ENCODE measurements around the gene NDEL1.

Gene NDEL1

GRCh38 chr17:8488491-8488890 is 52.8 kb downstream of the NDEL1 start (continued):
- no peak for TF ChIP-seq ZNF280C (tag by site-specific recombination; IDR thresholded peaks at IDR 0.05)
- TF ChIP-seq GLIS2 (tag by site-specific recombination; IDR thresholded peaks at IDR 0.05) = no peak
- TF ChIP-seq ZNF133 (tag by site-specific recombination; IDR thresholded peaks at IDR 0.05) = no peak
- TF ChIP-seq SP7 (tag by site-specific recombination; IDR thresholded peaks at IDR 0.05) = no peak
- no peak for TF ChIP-seq ZNF704 (tag by site-specific recombination; IDR thresholded peaks at IDR 0.05)

GRCh38 chr17:8488901-8489300 is 53.2 kb downstream of the NDEL1 start:
- Histone ChIP-seq H3K27ac (ENCODE audit: extremely low read depth, low read depth, low read length) (no peak overlapping the region), H3K4me1 (ENCODE audit: control insufficient read depth, insufficient read depth, low read length) (no peaks in the 10 kb centered on the region), H3K4me3 (ENCODE audit: low read depth, low read length) (no peak overlapping the region), H3K36me3 (ENCODE audit: control insufficient read depth in 2 of 2, insufficient read depth in 1 of 2, low read length in 2 of 2) (peaks cover 85 to 99% of the 10 kb centered on the region in 2 experiments), H3K9me3 (ENCODE audit: control insufficient read depth, insufficient read depth, low read depth, low read length) (no peaks in the 10 kb centered on the region)
- POLR2A ChIA-PET = no interaction called here
- TF ChIP-seq ZNF223 (tag by site-specific recombination; IDR thresholded peaks at IDR 0.05) (no peak), ZNF302 (tag by site-specific recombination; IDR thresholded peaks at IDR 0.05; ENCODE audit: low read depth) (no peak), ZNF350 (tag by site-specific recombination; IDR thresholded peaks at IDR 0.05) (no peak), GLIS1 (tag by site-specific recombination; IDR thresholded peaks at IDR 0.05) (peak; percentile 80), SETDB1 (IDR thresholded peaks at IDR 0.05; ENCODE audit: insufficient read length, low read length) (no peak), ZIC2 (tag by site-specific recombination; IDR thresholded peaks at IDR 0.05) (peak; percentile 64; the same call in 1 of the 2 replicates), SALL2 (tag by site-specific recombination; IDR thresholded peaks at IDR 0.05; ENCODE audit: borderline replicate concordance) (no peak), ZNF433 (tag by site-specific recombination; IDR thresholded peaks at IDR 0.05; ENCODE audit: low read depth) (no peak)
- CTCF ChIA-PET = no interaction called here

- no peak overlapping the region for H3K27ac ChIP-seq (ENCODE audit: extremely low read depth, low read depth, low read length)
- peaks cover 79 to 99% of the 10 kb centered on the region in 2 experiments for H3K36me3 ChIP-seq (ENCODE audit: control insufficient read depth in 2 of 2, insufficient read depth in 1 of 2, low read length in 2 of 2)
- no peak for TF ChIP-seq ZBTB1 (tag by site-specific recombination; IDR thresholded peaks at IDR 0.05)
- no peak for TF ChIP-seq KLF8 (tag by site-specific recombination; IDR thresholded peaks at IDR 0.05)
- no peak for TF ChIP-seq ZNF169 (tag by site-specific recombination; IDR thresholded peaks at IDR 0.05)
- no peak for TF ChIP-seq ZNF660 (tag by site-specific recombination; IDR thresholded peaks at IDR 0.05)
- TF ChIP-seq ZNF785 (tag by site-specific recombination; IDR thresholded peaks at IDR 0.05) = no peak
- no peak for TF ChIP-seq ZNF639 (tag by site-specific recombination; IDR thresholded peaks at IDR 0.05)
- TF ChIP-seq ZNF560 (tag by site-specific recombination; IDR thresholded peaks at IDR 0.05; ENCODE audit: borderline replicate concordance) = no peak
- no peak for TF ChIP-seq ZSCAN30 (tag by site-specific recombination; IDR thresholded peaks at IDR 0.05)
- no peak for TF ChIP-seq ZNF148 (tag by site-specific recombination; IDR thresholded peaks at IDR 0.05; ENCODE audit: borderline replicate concordance)
- no peak for TF ChIP-seq KLF16 (tag by site-specific recombination; IDR thresholded peaks at IDR 0.05)
- TF ChIP-seq ZNF394 (tag by site-specific recombination; IDR thresholded peaks at IDR 0.05; ENCODE audit: borderline replicate concordance) = no peak
- TF ChIP-seq MYNN (tag by site-specific recombination; IDR thresholded peaks at IDR 0.05; ENCODE audit: borderline replicate concordance) = no peak
- TF ChIP-seq RBAK (tag by site-specific recombination; IDR thresholded peaks at IDR 0.05) = no peak
- no peak for TF ChIP-seq ZNF324 (tag by site-specific recombination; IDR thresholded peaks at IDR 0.05)
- H3K4me3 ChIP-seq (ENCODE audit: low read depth, low read length) = no peak overlapping the region
- ChIA-PET CTCF (no interaction called here), POLR2A (no interaction called here)
- H3K9me3 ChIP-seq (ENCODE audit: control insufficient read depth, insufficient read depth, low read depth, low read length) = no peaks in the 10 kb centered on the region
- no peaks in the 10 kb centered on the region for H3K4me1 ChIP-seq (ENCODE audit: control insufficient read depth, insufficient read depth, low read length)
These were observed 54.2 kb downstream of the NDEL1 start for GRCh38 chr17:8489841-8490240.

Data from HEK293 (cell line).